Body of pancreas (tissue), 4 donors: ENCODE measurements around the gene TRIM44. TPM values are rescaled to one million over a fixed set of nuclear protein-coding genes. Genes with fewer than 3 reads are reported as not detected.

Source experiments
- ATAC-seq: fragments of 150-250 bp; one replicate; pipeline ENCODE4 v1.9.1; 2016
- DNase-seq, 4 donors: peaks; one replicate each; pipeline ENCODE4 v3.0.0-alpha.2; 2019
- H3K27ac ChIP-seq, 4 donors: fragments of 200-600 bp; sonication (generic); 1 replicate in 3 of 4; 2 replicates in 1 of 4; pipeline versions ENCODE4 v1.5.1 to v1.6.1; 2016 to 2019; ENCODE audit warnings: mild to moderate bottlenecking in 1 of 4, mixed read lengths in 1 of 4, moderate library complexity in 1 of 4
- H3K27me3 ChIP-seq, 2 donors: fragments of 200-600 bp; sonication (generic); one replicate each; pipeline ENCODE4 v1.6.0; 2016; ENCODE audit warnings: mild to moderate bottlenecking in 1 of 2
- H3K36me3 ChIP-seq, 2 donors: fragments of 200-600 bp; sonication (generic); replicated peaks in 1 of 2; 2 replicates each; pipeline ENCODE4 v1.5.1; 2016; ENCODE audit warnings: low read depth in 2 of 2; ENCODE audit not compliant: insufficient read depth in 1 of 2
- H3K4me1 ChIP-seq: fragments of 200-600 bp; sonication (generic); one replicate; pipeline ENCODE4 v1.6.0; 2016
- H3K4me3 ChIP-seq, 2 donors: fragments of 200-600 bp; sonication (generic); 1 replicate in 1 of 2; 2 replicates in 1 of 2; pipeline ENCODE4 v1.5.1; 2016 to 2019
- H3K9me3 ChIP-seq, 3 donors: fragments of 200-600 bp; sonication (generic); 1 replicate in 2 of 3; 2 replicates in 1 of 3; pipeline ENCODE4 v1.5.1; 2016
- POLR2A ChIP-seq, 3 donors: fragments of 450-650 bp; IDR thresholded peaks; one replicate each; pipeline ENCODE4 v1.6.1; 2016; ENCODE audit warnings: antibody characterized with exemption in 3 of 3, mild to moderate bottlenecking in 2 of 3
- WGBS, 2 donors: methylation state at CpG; one replicate each; pipeline ENCODE4 v1.1.5; 2017; 5-methylcytosine and 5-hydroxymethylcytosine counted together
- intact Hi-C: fragments of 100-400 bp; cut with DNase I; formaldehyde crosslinking; loops from one replicate; pipeline ENCODE4 v1.15.1; 2023
- total RNA-seq, 2 donors: library from RNA; depleted of rRNA; stranded (reverse); fragments of >200 nt; gene quantifications; one replicate each; pipeline ENCODE4 v1.1.0, GENCODE V29; 2016
- TF ChIP-seq, protein P1 (sequence below), 7 experiments: fragments of 450-650 bp in 4 of 7; fragments of 200-600 bp in 3 of 7; sonication (generic) in 3 of 7; IDR thresholded peaks; one replicate each; pipeline ENCODE4 v1.5.1; 2016 to 2019; ENCODE audit warnings: antibody characterized with exemption in 7 of 7

Gene TRIM44
- total RNA-seq, 2 donors from 2014 or later, result 17.4 to 81.7 TPM

DNA sequence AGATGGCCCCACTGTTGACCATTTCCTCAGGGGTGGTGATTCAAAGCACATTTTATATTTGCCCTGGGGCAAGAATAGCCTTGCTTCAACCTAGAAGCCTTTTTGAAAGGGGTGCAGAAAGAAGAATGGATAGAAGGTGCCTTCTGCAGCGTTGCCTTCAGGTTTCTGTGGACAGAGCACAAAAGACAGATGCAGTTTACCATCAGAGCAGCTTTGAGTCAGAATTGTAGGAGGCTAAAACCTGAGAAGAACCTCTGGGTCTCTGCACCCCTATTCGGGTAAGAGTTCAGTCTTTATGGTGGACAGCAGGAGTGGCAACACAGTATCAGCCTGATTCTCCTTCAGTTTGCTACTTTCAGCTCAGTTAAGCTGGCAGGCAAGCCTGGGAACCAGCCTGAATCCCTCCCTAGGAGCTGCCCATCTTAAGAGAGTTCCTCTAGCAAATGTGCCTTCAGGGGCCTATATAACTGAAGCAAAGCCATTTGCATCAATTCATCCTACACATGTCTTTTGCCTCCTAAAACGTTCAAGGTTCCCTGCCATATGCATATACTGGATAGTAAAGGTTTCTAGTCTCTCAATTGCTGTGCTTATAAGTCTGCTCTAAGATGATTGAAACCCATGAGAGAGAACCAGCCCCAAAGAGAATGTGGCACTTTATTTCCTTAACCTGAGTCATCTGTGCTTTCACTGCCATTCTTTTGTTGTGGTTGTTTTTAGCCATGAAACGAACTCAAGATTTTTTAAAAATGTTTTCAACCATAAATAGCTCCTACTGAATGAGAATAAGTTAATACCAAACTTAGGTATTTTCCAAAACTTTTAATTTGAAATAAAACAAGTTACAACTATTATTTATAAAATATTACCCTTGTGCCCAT, 123.0 kb downstream of the TRIM44 start:
- Histone ChIP-seq H3K4me3 (no peak overlapping the region), H3K27me3 (no peaks in the 10 kb centered on the region), H3K36me3 (no peaks in the 10 kb centered on the region), H3K27ac (no peak overlapping the region), H3K9me3 (no peaks in the 10 kb centered on the region), H3K4me1 (peaks cover 43% of the 10 kb centered on the region)
- ATAC-seq, result no peak
- TF ChIP-seq, protein P1, sequence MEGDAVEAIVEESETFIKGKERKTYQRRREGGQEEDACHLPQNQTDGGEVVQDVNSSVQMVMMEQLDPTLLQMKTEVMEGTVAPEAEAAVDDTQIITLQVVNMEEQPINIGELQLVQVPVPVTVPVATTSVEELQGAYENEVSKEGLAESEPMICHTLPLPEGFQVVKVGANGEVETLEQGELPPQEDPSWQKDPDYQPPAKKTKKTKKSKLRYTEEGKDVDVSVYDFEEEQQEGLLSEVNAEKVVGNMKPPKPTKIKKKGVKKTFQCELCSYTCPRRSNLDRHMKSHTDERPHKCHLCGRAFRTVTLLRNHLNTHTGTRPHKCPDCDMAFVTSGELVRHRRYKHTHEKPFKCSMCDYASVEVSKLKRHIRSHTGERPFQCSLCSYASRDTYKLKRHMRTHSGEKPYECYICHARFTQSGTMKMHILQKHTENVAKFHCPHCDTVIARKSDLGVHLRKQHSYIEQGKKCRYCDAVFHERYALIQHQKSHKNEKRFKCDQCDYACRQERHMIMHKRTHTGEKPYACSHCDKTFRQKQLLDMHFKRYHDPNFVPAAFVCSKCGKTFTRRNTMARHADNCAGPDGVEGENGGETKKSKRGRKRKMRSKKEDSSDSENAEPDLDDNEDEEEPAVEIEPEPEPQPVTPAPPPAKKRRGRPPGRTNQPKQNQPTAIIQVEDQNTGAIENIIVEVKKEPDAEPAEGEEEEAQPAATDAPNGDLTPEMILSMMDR (IDR thresholded peaks at IDR 0.05), result no peak
- no peak for TF ChIP-seq POLR2A (IDR thresholded peaks at IDR 0.05)
- 65 to 69% methylated on average over 4 of the region's 4 CpGs for WGBS, 2 donors
- DNase-seq, result no peak
- intact Hi-C loops, result no loop called here

GRCh38 chr11:35786188-35786587, 123.6 kb downstream of the TRIM44 start:
- Histone ChIP-seq H3K27ac (no peak overlapping the region), H3K27me3 (no peaks in the 10 kb centered on the region), H3K9me3 (no peaks in the 10 kb centered on the region), H3K36me3 (no peaks in the 10 kb centered on the region), H3K4me1 (peaks cover 37% of the 10 kb centered on the region), H3K4me3 (no peak overlapping the region)
- ATAC-seq (no peak), DNase-seq (no peak)
- TF ChIP-seq, protein P1 (IDR thresholded peaks at IDR 0.05), result no peak
- no peak for TF ChIP-seq POLR2A (IDR thresholded peaks at IDR 0.05)
- intact Hi-C loops, result no loop called here

- no peak for ATAC-seq
Measured at GRCh38 chr11:35787013-35787504, 124.5 kb downstream of the TRIM44 start.

DNA sequence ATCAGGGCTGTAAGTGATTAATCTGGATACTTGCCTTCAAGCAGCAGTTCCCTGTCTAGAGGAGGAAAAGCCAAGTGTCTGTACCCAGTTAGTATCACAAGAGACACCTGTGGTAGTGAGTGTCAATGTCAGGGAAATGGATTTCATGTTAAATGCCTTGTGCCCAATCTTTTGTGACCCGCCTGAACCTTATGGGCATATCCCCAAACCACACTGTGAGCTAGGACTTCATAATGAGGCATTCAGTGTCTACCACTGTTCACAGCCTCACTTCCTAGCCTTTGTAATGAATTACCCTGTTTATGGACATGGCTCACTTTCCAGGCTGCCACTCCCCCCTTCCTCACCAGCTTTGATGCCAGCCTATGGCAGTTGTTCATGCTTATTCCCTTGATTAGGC, 125.1 kb downstream of the TRIM44 start:
- no peak for DNase-seq
- intact Hi-C loops, result no loop called here
- TF ChIP-seq POLR2A (IDR thresholded peaks at IDR 0.05), result no peak
- TF ChIP-seq, protein P1 (IDR thresholded peaks at IDR 0.05), result no peak
- no peak overlapping the region for H3K27ac ChIP-seq
- 95 to 100% methylated on average over 1 of the region's 1 CpG for WGBS, 2 donors
- no peaks in the 10 kb centered on the region for H3K36me3 ChIP-seq
- no peak for ATAC-seq
- H3K9me3 ChIP-seq, result no peaks in the 10 kb centered on the region
- no peak overlapping the region for H3K4me3 ChIP-seq
- H3K27me3 ChIP-seq, result no peaks in the 10 kb centered on the region
- peaks cover 29% of the 10 kb centered on the region for H3K4me1 ChIP-seq

More at GRCh38 chr11:35787013-35787504, 124.5 kb downstream of the TRIM44 start:
- H3K36me3 ChIP-seq, result no peaks in the 10 kb centered on the region
- no peak for TF ChIP-seq POLR2A (IDR thresholded peaks at IDR 0.05)
- TF ChIP-seq, protein P1 (IDR thresholded peaks at IDR 0.05), result no peak
- H3K4me1 ChIP-seq, result peaks cover 29% of the 10 kb centered on the region
- 85 to 86% methylated on average over 7 of the region's 7 CpGs for WGBS, 2 donors
- no peak overlapping the region for H3K27ac ChIP-seq
- no peak overlapping the region for H3K4me3 ChIP-seq
- DNase-seq, result no peak
- intact Hi-C loops, result no loop called here
- no peaks in the 10 kb centered on the region for H3K9me3 ChIP-seq
- no peaks in the 10 kb centered on the region for H3K27me3 ChIP-seq
